ENCODE data around the gene KAZN.
"Not testable (repeated sequence)": the region's sequence is repeated elsewhere in the genome, so short reads cannot be mapped to it uniquely, and the experiment has no call there.

Gene KAZN

DNA sequence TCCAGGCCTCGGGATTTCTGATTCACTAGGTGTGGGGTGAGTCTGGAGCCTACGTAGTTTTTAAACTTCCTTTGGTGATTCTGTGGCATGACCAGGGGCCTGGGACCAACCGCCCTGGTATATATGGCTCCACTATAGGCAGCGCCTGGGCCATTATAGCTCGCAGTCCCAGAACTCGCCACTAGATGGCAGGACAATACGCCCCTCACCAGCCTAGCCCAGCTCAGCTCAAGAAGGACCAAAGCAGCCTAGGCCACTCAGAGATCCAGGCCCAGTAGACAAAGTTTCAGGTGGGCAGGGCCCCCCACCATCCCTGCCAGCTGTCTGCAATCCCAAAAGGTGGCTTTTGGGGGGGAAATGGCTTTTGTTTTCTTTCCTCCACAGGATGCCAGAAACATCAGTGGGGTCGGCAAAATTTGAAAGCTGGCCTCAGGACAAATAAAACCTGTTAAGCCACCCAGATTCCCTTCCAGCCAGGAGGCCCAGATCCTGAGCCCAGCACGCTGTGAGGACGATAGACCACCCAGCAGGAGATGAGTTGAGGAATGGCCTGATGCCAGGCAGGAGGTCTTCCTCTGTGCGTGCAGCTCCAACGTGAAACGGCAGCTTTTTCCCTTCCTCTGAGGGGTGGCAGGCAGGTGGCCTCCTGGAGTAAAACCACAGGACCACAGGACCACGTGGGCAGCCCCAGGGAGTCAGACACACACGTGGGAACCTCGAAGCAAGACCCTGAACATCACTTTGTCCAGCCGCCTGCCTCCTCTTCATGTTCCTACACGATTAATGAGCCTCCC, 530.2 kb downstream of the KAZN start:
- peak; percentile 42 for DNase-seq

DNA sequence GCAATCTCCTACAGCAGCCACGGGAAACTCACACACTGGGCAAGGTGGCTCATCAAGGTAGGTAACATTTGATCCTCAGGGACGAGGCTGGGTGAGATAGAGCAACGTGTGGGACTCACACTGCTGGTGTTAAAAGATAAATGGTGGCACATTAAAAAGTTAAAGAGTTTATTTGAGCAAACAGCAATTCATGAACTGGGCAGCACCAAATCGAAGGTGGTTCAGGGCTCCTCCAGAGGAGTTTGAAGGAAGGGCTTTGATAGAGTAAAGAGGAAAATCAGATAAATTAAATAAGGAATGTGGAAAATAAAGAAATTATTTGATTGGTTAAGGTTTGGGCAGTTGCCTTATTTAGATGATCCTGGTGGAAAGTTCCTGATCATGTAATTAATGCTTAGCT, 531.5 kb downstream of the KAZN start:
- DNase-seq, result no peak

- DNase-seq, result no peak
These were observed 532.1 kb downstream of the KAZN start for GRCh38 chr1:15130607-15131006.

GRCh38 chr1:15132965-15133364, 534.5 kb downstream of the KAZN start:
- DNase-seq, result no peak

GRCh38 chr1:15134285-15134684, 535.8 kb downstream of the KAZN start:
- DNase-seq, result no peak

DNA sequence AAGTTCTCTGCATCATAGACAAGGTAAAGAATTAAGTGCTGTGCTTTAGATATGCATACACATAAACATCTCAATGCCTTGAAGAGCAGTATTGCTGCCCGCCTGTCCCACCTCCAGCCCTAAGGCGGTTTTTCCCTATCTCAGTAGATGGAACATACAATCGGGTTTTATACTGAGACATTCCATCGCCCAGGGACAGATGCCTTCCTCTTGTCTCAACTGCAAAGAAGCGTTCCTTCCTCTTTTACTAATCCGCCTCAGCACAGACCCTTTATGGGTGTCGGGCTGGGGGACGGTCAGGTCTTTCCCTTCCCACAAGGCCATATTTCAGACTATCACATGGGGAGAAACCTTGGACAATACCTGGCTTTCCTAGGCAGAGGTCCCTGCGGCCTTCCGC, 537.1 kb downstream of the KAZN start:
- not testable (repeated sequence) for DNase-seq

- DNase-seq, result no peak
These were observed 539.3 kb downstream of the KAZN start for GRCh38 chr1:15137809-15138208.

DNA sequence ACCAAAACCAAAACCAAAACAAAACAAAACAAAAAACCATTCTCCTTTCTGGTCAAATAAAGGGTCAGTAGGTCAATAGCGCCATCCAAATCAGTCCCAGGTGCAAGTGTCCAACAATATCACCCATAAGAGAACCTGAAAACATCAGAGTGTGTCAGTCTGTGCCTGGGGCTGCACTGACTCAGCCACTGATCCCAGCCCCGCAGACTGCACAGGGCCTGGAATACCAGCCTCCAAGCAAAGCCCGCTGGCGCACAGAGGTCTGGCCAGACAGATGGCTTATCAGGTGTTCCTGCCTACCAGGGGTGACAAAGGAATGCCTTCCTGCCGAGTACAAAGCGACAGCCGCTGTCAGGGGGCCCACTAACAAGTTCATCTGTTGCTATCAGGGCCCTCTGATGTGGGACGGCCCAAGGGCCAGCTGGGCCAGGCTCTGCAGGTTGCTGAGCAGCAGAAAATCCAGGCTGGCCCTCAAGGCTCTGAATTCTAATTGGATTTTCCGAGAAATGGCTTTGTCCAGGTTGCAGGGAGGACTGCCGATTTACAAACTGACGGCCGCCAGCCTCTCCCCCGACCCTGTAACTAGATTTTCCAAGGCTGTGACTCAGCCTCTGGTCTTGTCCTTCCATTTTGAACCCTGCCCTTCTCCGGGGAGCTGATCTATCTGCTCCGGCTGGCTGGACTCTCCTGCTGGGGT, 541.3 kb downstream of the KAZN start:
- DNase-seq, result no peak

- DNase-seq, result no peak
These were observed 543.6 kb downstream of the KAZN start for GRCh38 chr1:15141935-15142539.

GRCh38 chr1:15145327-15145726, 546.8 kb downstream of the KAZN start:
- DNase-seq, result no peak

DNA sequence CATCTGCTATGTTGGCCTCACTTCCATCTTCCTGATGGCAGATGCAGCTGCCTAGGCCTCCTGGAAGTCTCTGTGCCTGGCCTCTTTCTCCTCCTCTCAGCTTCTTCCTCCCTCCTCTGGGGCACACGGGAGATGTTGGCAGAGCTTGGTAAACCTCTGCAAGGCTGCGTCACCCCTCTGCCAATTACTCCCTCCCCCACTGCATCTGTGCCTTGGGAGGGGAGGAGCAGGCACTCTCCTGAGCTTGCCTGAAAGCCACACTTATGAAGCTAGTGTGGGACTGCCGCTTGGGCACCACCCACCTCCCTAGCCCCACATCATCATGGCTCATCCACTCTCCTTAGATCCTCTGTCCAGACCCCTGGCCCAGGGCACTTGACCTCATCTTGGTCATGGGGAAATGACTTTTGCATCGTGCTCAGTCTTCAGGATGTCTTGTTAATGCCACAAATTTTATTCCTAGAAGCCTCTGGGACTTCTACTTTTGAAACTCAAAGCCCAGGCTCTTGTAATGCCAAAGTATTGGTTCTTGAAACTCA, 547.7 kb downstream of the KAZN start:
- no peak for DNase-seq

DNA sequence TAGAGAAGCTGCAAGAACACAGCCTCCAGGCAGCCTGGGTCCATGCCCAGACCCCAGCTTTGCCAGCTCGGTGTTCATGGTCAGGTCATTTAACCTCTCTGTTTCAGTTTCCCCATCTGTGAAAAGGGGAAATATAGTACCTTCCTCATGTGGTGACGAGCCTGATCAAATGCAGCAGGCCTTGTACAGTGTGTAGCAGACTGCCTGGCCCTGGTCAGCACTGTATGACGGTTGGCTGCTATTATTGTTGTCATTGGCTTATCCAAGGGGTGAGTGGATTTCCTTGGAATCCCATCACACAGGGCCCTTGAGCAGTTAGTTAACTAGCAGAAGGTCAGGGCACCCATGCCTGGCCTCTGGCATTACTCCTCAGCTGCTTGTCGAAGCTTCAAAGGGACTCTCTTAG, 548.5 kb downstream of the KAZN start:
- no peak for DNase-seq

DNA sequence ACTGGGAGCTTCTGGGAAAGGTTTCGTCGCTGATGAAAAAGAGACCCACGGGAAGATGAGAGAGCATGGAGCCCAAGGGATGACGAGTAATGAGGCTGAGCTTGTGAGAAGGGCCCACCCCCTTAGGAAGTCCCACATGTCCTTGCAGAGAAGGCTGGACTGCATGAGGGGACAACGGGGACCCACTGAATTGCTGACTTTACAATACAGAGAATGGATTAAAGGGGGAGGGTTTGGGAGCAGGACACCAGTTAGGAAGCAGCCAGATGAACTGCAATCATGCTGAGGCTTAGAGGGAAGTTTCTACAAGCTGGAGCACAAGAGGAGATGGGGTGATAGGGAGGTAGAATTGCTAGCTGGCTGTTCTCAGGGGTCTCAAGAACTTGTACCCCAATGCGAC, 549.5 kb downstream of the KAZN start:
- DNase-seq, result no peak

GRCh38 chr1:15148475-15148874, 550.0 kb downstream of the KAZN start:
- DNase-seq, result no peak

DNA sequence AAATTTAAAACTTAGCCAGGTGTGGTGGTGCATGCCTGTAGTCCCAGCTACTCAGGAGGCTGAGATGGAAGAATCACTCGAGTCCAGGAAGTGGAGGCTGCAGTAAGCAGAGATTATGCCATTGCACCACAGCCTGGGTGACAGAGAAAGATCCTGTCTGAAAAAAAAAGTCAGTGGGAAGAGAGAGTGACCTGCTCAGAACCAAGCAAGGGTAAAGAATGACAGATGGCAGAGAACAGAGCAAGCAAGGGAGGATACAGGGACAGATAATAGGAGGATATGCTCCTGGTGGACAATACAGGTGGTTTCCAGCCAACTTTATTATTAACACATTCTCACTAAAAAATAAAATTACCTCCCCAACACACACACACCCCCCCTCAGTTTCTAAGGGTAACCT, 550.5 kb downstream of the KAZN start:
- DNase-seq, result no peak

- DNase-seq, result no peak
These were observed 551.9 kb downstream of the KAZN start for GRCh38 chr1:15150376-15150775.

DNA sequence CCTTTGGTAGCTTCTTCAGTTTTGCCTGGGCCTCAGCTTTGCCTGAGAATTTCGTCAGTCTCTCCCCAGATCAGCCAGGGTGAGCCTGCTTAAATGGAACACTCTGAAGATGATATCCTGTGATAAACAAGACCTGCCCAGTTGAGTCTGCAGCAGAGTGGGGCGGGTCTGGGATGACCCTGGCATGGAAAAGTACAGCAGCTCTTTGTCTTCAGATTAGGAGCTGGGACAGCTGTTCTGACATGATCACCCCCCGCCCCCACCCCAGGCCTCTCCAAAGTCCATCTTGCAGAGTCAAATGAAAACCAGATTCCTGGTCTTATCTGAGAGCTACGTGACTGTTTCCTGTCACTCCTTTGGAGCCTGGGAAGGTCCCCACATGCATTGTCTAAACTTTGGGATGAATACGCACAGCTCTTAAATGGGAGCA, 552.9 kb downstream of the KAZN start:
- DNase-seq, result no peak

DNA sequence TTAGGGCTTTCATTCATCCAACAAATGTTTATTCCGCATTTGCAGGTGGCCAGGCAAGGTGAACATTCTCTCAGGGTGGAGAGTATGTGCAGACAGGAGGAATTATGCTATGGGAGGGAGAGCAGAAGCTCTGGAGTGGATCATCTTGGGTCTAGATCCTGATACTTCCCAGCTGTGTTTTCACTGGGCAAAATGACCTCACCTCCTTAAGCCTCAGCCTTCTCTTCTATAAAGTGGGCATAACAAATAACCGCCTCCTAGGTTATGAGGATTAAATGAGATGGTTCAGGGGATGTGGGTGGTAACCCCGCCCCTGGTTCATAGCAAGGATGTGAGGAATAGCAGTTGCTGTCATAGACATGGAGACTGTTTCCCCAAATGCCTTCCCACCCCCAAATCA, 553.4 kb downstream of the KAZN start:
- no peak for DNase-seq

DNA sequence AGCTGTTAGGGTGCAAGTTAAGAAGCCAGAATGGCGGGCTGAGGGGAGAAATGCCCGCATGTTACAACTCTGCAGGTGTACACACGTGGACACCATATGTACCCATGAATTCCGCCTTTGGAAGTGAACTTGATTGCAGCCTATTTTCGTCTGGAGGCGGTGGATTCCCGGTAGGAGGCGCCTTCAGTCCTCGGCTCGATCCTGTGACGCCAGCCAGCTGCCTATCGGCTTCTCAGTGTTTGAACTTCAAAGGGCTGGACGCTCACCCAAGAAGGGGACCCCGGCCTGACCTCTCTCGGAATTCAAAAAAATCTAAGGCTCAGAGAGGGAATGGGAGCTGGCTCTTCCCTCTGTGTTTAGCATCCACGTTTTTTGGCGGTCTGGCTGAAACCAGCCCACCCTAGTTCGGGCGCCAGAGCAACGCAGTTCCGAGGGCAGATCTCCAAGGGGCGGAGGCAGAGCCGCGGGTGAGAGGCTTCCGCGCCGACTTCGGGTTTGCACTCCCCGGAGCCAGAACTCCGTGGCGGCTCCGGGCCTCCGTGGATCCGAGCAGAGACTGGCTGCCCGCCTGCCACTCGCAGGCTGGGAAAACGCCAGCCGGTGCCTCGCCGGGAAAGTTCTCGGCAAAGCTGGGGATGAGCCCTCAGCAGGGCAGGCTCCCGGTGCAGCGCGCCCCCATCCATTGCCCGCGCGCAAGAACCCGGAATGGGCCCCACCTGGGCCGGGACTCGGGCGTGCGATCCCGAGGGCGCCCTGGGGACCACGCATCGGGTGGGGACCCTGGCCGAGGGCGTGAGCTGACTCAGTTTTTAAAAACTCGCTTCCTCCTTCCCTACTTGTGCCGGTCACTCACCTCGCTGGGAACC, 554.1 kb downstream of the KAZN start:
- DNase-seq, result no peak

DNA sequence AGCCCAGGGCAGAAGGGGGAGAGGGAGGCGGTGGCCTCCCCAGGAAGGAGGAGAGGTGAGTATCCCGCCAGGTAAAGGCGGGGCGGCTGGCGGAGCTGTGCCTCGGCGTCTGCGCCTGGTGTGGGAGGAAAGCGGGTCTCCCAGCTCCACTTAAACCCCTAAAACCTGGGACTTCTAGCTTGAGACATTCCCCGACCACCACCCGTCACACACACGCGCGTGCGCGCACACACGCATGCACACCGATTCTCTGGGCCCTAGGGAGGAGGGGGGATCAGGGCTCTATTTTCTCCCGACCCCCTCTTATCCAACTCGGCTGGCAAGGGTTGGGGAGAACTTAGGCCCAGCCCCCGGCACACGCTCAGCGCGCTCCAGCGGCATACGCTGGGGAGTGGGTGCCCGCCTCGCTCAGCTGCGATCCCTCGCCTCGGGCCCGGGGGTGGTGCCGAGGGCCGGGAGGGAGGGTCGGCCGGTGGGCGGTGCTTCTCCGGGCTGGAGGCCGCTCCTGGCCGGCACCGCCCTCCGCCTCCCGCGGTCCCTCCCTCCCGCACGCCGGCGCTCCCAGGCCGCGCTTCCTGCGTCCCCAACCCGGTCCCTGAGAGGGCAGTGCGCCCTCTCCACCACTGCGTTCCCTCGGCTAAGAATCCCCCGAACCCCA, 554.8 kb downstream of the KAZN start, which contains the start of gene TMEM51:
TMEM51 (plus strand) TSS at position 564 of the 658 bp plus-strand sequence. CDS start 61,341 bp downstream, outside the sequence.
- DNase-seq, result no peak

DNA sequence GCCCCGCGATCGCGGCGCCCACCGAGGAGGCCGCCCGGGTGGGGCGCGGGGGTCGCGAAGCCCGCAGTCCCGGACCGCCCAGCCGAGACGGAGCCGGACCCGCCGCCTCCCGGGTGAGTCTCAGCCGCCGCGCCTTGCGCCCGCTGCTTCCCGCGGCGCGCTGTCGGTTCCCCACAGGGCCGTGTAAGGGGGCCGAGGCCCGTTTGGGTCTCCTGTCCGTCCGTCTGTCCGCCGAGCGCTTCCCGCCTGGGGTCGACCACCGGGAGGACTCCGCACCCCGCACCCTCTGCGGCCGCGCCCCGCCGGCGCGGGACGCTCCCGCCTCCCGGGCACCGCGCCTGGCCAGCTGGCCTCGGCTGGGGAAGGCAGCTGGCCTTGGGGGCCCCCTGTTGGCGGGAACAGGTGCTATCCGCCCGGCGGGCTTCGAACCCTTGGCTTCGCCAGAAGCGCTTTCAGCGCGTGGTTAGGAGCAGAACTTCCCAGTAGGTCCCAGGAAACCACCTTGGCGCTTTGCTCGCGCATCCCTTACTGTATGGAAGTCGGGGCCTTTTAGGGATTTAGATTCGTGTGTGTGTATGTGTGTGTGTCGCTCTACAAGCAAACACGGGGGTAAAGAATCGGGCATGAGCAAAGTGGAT, 555.5 kb downstream of the KAZN start:
- DNase-seq, result no peak

Measured in effector CD4-positive, alpha-beta T cell (primary cell).